ENCODE data around the gene CCDC51.

The CCDC51 gene

GRCh38 chr3:48420561-48420960, 19.4 kb downstream of the CCDC51 start:
- DNase-seq (ENCODE audit: low read depth in 2 of 2), result no peak

DNA sequence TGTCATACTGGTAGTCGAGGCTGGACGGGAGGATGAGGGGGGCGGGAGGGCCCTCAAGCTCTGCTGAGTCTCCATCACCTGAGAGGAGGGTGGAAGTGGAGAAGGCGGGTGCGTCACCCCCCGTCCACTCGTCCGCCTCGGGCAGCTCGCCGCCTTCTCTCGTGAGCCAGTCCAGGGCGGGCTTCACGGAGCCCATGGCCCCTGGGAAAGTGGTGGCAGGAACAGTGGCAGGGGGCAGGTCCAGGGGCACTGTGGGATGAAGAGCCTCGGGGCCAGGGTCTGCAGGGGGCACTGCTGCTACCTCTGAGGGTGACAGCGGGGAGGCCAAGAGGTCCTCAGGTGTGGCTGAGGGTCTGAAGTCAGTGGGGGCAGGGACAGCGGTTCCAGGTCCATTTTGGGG, 20.3 kb downstream of the CCDC51 start:
- no peak for DNase-seq (ENCODE audit: low read depth in 2 of 2)

DNA sequence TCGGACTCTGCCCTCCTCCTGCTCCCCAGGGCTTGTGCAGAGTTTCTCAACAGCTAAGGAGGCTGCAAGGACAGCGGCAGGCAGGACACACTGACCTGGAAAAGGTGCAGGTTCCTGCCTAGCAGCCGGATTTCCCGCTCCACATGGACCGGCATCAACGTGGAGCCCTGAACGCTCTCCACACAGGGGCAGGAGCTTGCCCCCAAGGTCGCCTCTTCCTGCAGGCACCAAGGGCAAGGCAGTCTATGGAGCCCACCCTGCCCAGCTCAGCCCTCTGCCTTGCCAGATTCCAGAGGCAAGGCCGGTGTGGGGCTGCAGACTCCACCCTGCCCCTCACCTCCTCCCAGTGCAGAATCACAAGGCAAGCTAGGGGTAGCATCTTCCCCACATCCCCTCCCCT, 20.8 kb downstream of the CCDC51 start:
- no peak for DNase-seq (ENCODE audit: low read depth in 2 of 2)

GRCh38 chr3:48418651-48419050, 21.3 kb downstream of the CCDC51 start:
- no peak for DNase-seq (ENCODE audit: low read depth in 2 of 2)

- no peak for DNase-seq (ENCODE audit: low read depth in 2 of 2)
These were observed 21.8 kb downstream of the CCDC51 start for GRCh38 chr3:48418140-48418539.

DNA sequence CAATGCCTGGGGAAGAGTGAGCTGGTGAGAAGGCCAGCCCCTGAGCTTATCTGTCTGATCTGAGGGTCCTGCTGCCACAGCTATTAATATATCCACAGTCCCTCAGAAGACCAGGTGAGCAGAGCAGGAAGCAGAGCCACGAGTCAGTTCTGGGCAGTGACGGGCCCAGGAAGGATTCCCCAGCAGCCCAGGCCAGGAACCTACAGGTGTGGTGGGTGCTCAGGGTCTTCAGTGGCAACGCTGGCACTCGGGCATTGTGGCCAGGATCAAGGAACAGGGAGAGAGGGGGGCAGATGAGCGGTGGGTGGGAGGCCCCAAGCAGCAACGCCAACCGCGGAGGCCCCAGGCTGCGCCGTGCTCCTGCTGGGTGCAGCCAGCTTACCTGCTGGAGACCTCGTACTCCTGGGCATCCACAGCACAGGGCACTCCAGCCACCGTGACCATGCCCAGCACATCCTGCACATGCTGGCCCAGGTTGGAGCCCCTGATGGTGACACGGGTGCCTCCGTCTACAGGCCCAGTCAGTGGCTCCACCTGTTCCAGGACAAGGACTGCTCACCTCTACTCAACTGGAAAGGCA, 22.3 kb downstream of the CCDC51 start:
- DNase-seq (ENCODE audit: low read depth in 2 of 2), result no peak

- DNase-seq (ENCODE audit: low read depth in 2 of 2), result no peak
These were observed 23.4 kb downstream of the CCDC51 start for GRCh38 chr3:48416546-48416945.

DNA sequence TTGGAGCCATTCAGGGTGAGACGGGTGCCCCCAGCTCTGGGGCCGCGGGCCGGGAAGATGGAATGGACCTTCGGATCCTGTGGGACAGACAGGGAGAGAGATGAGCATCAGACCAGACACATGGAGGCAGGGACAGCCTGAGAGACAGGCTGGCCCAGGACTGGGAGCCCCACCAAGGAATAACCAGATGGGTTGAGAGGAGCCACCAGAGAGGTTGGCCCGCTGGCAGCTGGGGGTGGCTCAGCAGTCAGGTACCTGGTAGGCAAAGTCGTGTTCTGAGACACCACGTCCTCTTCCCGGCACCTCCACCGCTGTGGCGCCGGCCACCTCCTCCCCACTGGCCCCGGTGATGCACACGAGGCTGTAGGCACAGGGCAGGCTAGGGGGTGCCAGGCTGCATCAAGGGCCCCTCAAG, 23.8 kb downstream of the CCDC51 start:
- no peak for DNase-seq (ENCODE audit: low read depth in 2 of 2)

- no peak for DNase-seq (ENCODE audit: low read depth in 2 of 2)
These were observed 24.5 kb downstream of the CCDC51 start for GRCh38 chr3:48415251-48415953.

DNA sequence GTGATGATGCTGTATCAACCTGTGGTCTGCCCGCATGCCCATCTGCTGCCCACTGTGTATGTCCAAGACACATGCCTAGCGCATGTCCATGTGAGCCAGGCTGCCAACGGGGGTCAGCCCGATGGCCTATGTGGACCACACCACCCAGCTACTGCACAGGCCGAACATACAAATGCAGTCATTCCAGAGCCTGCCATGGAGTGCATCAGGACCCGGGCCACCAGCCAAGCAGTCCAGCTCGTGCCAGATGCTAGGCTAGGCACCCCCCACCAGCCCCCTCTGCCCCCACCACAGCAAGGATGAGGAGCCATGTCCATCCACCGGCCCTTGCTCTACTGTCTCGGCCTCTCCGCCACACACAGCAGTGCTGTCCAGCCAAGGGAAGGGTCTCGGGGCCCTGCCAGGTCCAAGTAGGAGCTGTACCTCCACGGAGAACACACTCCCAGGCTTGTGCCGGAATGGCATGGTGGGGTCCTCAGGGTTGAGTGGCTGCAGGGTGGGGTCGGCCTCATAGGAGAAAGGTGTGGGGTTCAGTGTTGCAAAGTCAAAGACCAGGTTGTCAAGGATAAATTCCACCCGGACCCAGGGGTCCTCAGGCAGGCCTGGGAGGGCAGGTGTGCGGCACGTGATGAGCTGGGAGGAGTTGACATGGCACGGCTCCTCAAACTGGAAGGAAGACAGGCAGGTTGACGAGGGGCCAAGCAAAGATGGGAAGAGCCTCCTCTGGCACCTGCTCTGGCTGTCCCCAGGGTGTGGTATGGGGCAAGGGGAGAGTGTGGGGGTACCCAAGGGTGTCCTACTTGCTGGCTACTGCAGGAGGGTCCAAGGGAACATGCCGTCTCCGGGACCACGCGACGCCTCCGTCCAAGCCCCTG, 25.3 kb downstream of the CCDC51 start:
- no peak for DNase-seq (ENCODE audit: low read depth in 2 of 2)

DNA sequence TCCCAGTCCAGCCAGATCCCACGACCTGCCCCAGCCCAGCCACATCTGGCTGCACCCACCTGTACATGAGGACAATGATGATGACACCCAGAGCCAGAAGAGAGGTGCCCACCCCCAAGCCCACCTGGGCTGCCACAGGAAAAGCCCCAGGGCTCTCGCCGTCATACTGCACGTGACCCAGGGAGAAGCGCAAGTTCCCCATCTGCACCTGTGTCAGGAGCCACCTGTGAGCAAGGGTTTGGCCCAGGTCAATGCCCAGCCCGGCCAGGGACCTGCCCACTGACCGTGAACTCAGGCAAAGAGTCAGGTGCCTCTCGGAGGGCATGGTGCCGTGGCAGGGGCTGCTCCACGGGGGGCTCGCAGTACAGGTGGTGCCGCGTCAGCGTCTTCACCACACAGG, 26.3 kb downstream of the CCDC51 start:
- no peak for DNase-seq (ENCODE audit: low read depth in 2 of 2)

- no peak for DNase-seq (ENCODE audit: low read depth in 2 of 2)
These were observed 26.8 kb downstream of the CCDC51 start for GRCh38 chr3:48413086-48413485.

DNA sequence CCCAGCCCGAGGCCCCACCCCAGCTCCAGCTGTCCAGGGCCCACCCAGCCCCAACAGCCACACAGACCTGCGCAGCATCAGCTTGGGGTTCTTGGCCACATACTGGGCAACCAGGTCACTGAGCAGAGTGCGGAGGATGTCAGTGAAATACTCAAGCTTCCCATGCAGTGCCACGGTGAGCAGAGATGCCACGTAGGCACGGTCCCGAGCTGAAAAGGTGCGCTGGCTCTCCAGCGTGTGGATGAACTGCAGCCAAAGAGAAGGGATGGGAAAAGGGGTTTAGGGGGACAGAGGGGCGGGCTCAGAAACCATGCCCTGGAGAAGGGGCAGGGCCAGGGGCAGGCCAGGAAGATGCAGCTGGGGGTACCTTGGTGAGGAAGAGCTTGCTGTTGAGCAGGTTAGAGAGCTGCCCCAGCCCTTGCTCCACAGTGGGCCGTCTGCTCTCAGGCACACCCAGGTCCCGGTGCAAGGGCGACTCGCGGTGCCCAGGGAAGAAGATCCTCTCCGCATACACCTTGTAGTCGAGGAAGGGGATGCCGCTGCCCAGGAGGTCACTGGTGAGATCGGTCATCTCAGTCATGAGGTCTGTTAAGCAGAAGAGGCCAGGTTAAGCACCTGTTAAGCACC, 27.4 kb downstream of the CCDC51 start:
- DNase-seq (ENCODE audit: low read depth in 2 of 2), result no peak

DNA sequence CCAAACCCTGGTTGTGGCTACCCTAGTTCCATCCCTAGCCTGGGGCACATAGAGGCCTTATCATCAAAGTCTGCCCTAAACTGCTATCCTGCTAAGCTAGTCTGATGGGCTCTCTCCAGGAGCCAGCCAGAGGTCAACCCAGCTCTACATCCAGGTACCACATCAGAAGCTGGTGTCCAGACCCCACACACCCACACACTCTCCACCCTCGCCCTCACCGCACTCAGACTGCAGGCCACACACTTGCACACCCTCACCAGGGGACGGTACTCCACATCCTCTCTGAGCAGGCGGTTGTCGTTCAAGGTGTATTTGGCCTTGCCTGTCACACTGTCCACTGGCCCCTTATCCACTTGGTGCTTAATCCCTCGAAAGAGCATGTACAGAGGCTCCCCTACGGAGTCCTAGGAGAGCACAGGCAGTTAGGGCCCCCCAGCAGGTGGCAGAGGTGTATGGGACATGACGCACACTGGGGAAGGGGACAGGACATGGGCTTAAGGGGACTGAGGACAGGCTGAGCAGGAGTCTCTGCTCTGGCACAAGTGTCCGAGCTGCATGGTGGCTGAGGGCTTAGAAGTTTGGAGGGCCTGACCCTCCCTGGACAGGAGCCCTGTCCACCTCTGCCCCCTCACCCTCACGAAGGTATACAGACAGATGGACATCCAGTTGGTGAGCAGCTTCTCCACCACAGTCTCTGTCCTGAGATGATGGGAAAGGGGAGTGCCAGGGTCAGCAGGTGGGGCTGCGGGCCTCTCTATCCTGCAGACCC, 28.1 kb downstream of the CCDC51 start:
- DNase-seq (ENCODE audit: low read depth in 2 of 2), result no peak

DNA sequence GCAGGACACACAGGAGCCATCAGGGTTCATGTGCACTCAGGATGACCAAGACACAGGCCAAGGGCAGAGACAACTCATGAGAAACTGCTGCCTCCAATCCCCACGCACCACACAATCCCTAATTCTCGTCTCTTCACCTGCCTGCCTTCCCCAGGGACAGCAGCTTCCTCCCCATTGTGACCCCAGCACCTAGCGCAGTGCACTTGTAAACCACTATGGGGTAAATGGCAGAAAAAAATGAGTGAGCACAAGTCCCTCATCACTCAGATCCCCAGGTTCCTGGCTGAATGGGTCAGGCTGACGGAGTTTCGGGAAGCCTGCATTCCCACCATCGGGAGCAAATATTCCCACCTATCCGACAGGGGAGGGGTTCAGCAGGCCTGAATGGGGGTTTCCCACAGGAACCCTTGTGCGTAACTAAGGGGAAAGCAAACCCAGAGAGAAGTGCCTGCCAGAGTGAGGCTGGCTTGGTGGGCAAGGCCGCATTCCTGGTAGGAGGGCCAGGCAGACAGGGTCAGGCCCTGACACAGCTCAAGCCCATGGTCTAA, 28.8 kb downstream of the CCDC51 start:
- no peak for DNase-seq (ENCODE audit: low read depth in 2 of 2)

- DNase-seq (ENCODE audit: low read depth in 2 of 2), result no peak
These were observed 29.5 kb downstream of the CCDC51 start for GRCh38 chr3:48410205-48411040.

GRCh38 chr3:48409291-48410201, 30.4 kb downstream of the CCDC51 start:
- no peak for DNase-seq (ENCODE audit: low read depth in 2 of 2)

GRCh38 chr3:48408823-48409281, 31.1 kb downstream of the CCDC51 start:
- DNase-seq (ENCODE audit: low read depth in 2 of 2), result no peak

DNA sequence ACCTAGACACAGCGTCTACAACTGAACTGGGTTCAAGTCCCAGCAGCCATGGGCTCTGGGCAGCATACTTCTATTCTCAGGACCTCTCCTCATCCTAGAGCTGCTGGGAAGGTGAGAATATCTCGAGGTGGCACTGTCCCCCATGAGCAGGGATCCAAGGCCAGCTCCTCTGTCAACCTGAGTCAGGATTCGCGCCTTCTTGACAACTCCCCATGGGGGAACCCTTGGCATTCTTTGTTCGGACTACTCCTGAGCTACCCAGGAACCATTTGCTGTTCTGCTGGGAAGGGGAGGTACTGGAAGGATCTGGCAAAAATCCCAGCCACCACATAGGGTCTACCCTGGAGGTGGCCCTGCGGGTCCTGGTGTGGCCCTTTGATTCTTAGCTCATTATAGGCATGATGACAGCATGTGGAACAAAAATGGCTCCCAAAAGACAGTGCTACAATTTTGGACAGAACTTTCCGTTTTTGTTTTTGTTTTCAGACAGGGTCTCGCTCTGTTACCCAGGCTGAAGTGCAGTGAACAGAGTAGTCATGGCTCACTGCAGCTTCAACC, 32.3 kb downstream of the CCDC51 start:
- no peak for DNase-seq (ENCODE audit: low read depth in 2 of 2)

Measured in stimulated activated CD8-positive, alpha-beta memory T cell treated with anti-CD3 and anti-CD28 coated beads, Interleukin-7, amount 100 ng/mL, for 4 hours (primary cell).